Measurements from ENCODE around the gene DNM3. TPM values are rescaled to one million over a fixed set of nuclear protein-coding genes. Genes with fewer than 3 reads are reported as not detected.

DNM3 gene
- total RNA-seq, 1 donor from 2014 or later, result 2.1 TPM

DNA sequence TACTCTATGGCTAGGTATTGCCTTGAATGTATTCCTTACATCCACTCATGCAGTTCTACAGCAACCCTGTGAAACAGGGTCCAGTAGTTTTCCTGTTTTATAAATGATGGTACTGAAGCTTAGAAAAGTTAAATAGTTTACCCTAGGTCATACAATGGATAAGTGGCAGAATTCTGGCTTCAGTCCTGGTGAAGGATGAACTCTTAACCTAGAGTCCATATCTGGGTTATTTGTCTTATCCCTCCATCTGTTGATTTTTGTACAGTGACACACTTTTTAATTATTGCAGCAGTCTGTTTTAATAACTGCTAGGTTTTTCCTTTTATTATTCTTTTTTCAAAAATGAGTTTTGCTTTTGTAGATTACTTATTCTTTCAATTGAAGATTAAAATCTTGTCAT is 263.9 kb downstream of the DNM3 start:
- no peak for ATAC-seq (ENCODE audit: low read depth)
- H3K27ac Mint-ChIP-seq, result no peak overlapping the region
- peaks cover 3% of the 10 kb centered on the region for H3K27me3 Mint-ChIP-seq
- intact Hi-C loops (cut with micrococcal nuclease), result no loop called here
- H3K4me1 Mint-ChIP-seq, result no peaks in the 10 kb centered on the region
- no peaks in the 10 kb centered on the region for H3K36me3 Mint-ChIP-seq (ENCODE audit: low read depth)
- no peaks in the 10 kb centered on the region for H3K9me3 Mint-ChIP-seq
- no peak overlapping the region for H3K4me3 Mint-ChIP-seq
- ChIA-PET POLR2A (no interaction called here), CTCF (no interaction called here)
- no peak for DNase-seq
- TF ChIP-seq, protein P1, sequence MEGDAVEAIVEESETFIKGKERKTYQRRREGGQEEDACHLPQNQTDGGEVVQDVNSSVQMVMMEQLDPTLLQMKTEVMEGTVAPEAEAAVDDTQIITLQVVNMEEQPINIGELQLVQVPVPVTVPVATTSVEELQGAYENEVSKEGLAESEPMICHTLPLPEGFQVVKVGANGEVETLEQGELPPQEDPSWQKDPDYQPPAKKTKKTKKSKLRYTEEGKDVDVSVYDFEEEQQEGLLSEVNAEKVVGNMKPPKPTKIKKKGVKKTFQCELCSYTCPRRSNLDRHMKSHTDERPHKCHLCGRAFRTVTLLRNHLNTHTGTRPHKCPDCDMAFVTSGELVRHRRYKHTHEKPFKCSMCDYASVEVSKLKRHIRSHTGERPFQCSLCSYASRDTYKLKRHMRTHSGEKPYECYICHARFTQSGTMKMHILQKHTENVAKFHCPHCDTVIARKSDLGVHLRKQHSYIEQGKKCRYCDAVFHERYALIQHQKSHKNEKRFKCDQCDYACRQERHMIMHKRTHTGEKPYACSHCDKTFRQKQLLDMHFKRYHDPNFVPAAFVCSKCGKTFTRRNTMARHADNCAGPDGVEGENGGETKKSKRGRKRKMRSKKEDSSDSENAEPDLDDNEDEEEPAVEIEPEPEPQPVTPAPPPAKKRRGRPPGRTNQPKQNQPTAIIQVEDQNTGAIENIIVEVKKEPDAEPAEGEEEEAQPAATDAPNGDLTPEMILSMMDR (IDR thresholded peaks at IDR 0.05), result no peak

GRCh38 chr1:172107316-172107975 is 266.1 kb downstream of the DNM3 start:
- H3K4me1 Mint-ChIP-seq, result no peaks in the 10 kb centered on the region
- no peaks in the 10 kb centered on the region for H3K9me3 Mint-ChIP-seq
- H3K4me3 Mint-ChIP-seq, result no peak overlapping the region
- DNase-seq, result no peak
- ChIA-PET POLR2A (no interaction called here), CTCF (interaction anchor here (1.0 kb wide), 1 partner anchor 17 kb away, joined by 4 read pairs; no protein-coding TSS in a partner anchor)
- H3K27ac Mint-ChIP-seq, result no peak overlapping the region
- peaks cover 3% of the 10 kb centered on the region for H3K27me3 Mint-ChIP-seq
- intact Hi-C loops (cut with micrococcal nuclease), result no loop called here
- no peaks in the 10 kb centered on the region for H3K36me3 Mint-ChIP-seq (ENCODE audit: low read depth)
- no peak for ATAC-seq (ENCODE audit: low read depth)
- TF ChIP-seq, protein P1 (IDR thresholded peaks at IDR 0.05), result no peak

GRCh38 chr1:172108161-172108893 is 267.0 kb downstream of the DNM3 start:
- Mint-ChIP-seq H3K27me3 (peaks cover 3% of the 10 kb centered on the region), H3K4me1 (no peaks in the 10 kb centered on the region), H3K4me3 (no peak overlapping the region), H3K36me3 (ENCODE audit: low read depth) (no peaks in the 10 kb centered on the region), H3K27ac (no peak overlapping the region), H3K9me3 (no peaks in the 10 kb centered on the region)
- POLR2A ChIA-PET, result interaction anchor here (0.5 to 0.6 kb wide), 2 partner anchors 105 to 323 kb away, joined by 3 to 4 read pairs; no protein-coding TSS in a partner anchor
- no peak for ATAC-seq (ENCODE audit: low read depth)
- intact Hi-C loops (cut with micrococcal nuclease), result loop anchor here (2.0 kb wide), 1 partner anchor 16 kb away; no protein-coding TSS in a partner anchor
- DNase-seq, result no peak
- TF ChIP-seq, protein P1 (IDR thresholded peaks at IDR 0.05), result no peak
- CTCF ChIA-PET, result interaction anchor here (1.0 kb wide), 1 partner anchor 18 kb away, joined by 4 read pairs; no protein-coding TSS in a partner anchor

GRCh38 chr1:172109359-172109758 is 268.1 kb downstream of the DNM3 start:
- no peak for DNase-seq
- ChIA-PET POLR2A (no interaction called here), CTCF (no interaction called here)
- Mint-ChIP-seq H3K9me3 (no peaks in the 10 kb centered on the region), H3K27ac (no peak overlapping the region), H3K27me3 (peaks cover 3% of the 10 kb centered on the region), H3K4me3 (no peak overlapping the region), H3K36me3 (ENCODE audit: low read depth) (no peaks in the 10 kb centered on the region), H3K4me1 (no peaks in the 10 kb centered on the region)
- intact Hi-C loops (cut with micrococcal nuclease), result loop anchor here (2.0 kb wide), 1 partner anchor 15 kb away; no protein-coding TSS in a partner anchor
- no peak for ATAC-seq (ENCODE audit: low read depth)
- TF ChIP-seq, protein P1 (IDR thresholded peaks at IDR 0.05), result no peak

- TF ChIP-seq, protein P1 (IDR thresholded peaks at IDR 0.05), result no peak
- DNase-seq, result no peak
- Mint-ChIP-seq H3K4me1 (peaks cover 4% of the 10 kb centered on the region), H3K9me3 (peaks cover 2% of the 10 kb centered on the region), H3K27ac (no peak overlapping the region), H3K27me3 (no peaks in the 10 kb centered on the region), H3K36me3 (ENCODE audit: low read depth) (no peaks in the 10 kb centered on the region), H3K4me3 (no peak overlapping the region)
- CTCF ChIA-PET, result interaction anchor here (1.8 kb wide), 1 partner anchor 8 kb away, joined by 5 read pairs; no protein-coding TSS in a partner anchor
- POLR2A ChIA-PET, result no interaction called here
- ATAC-seq (ENCODE audit: low read depth), result no peak
- intact Hi-C loops (cut with micrococcal nuclease), result no loop called here
Observed at GRCh38 chr1:172112576-172112975, 271.3 kb downstream of the DNM3 start.
